Measurements from ENCODE around the gene ZNF444. TPM values are rescaled to one million over a fixed set of nuclear protein-coding genes. Genes with fewer than 3 reads are reported as not detected.

Gene ZNF444
- total and polyA plus RNA-seq, 9 of the 15 experiments (the other 6 are each of a cell fraction or from before 2014, with no cell fraction given), result 0.39 to 40.0 (median 6.9) TPM

GRCh38 chr19:56120002-56120370 lies 21.1 kb upstream of the ZNF444 start:
- ChIA-PET POLR2A (interaction anchor here (1.0 kb wide), 1 partner anchor 9 kb away, joined by 3 read pairs; no protein-coding TSS in a partner anchor), CTCF (ENCODE audit: low intra/inter-chr PET ratio) (no interaction called here)
- peak overlapping the region; percentile 95 for H3K4me3 ChIP-seq
- no TSS peak for BruUV-seq (replicated peaks)
- FAIRE-seq (no peak), ATAC-seq (no peak), DNase-seq (ENCODE audit: extremely low read depth in 1 of 4, low spot score in 3 of 4) (no peak)
- in situ Hi-C loops (cut with MboI), result no loop called here
- H3K9me1 ChIP-seq (ENCODE audit: control insufficient read depth, insufficient read depth, low read length), result peaks cover 6% of the 10 kb centered on the region
- H2AFZ ChIP-seq (ENCODE audit: low read depth, low read length), result no peak overlapping the region
- H3K9me3 ChIP-seq (replicated peaks; ENCODE audit: control insufficient read depth, insufficient read depth, low read depth, low read length), result no peaks in the 10 kb centered on the region
- peak overlapping the region; percentile 99 for H3K27ac ChIP-seq (ENCODE audit: extremely low read depth, low read depth, low read length)
- intact Hi-C loops (cut with micrococcal nuclease), result loop anchor here (2.0 kb wide), 1 partner anchor 21 kb away; the partner anchor contains the start of gene ZNF444
- WGBS (ENCODE audit: insufficient coverage, low coverage, missing lambda C conversion rate), result 2% methylated on average over 8 of the region's 8 CpGs
- peak overlapping the region; percentile 98 to 99 for H3K9ac ChIP-seq (ENCODE audit: insufficient read depth in 1 of 2, low read depth in 2 of 2, low read length in 2 of 2)
- peaks cover 35% of the 10 kb centered on the region for H3K36me3 ChIP-seq (ENCODE audit: control insufficient read depth, insufficient read depth, low read length)
- H4K20me1 ChIP-seq (replicated peaks; ENCODE audit: control insufficient read depth, insufficient read depth, low read length), result peaks cover 25% of the 10 kb centered on the region
- H3K27me3 ChIP-seq (ENCODE audit: control insufficient read depth in 2 of 2, insufficient read depth in 2 of 2, low read length in 2 of 2), result no peaks in the 10 kb centered on the region
- peak overlapping the region; percentile 85 for H3K4me2 ChIP-seq (ENCODE audit: insufficient read depth, low read length)
- peaks cover 19 to 53% of the 10 kb centered on the region in 2 experiments for H3K4me1 ChIP-seq (replicated peaks in 1 of 2; ENCODE audit: control insufficient read depth in 2 of 2, insufficient read depth in 2 of 2, low read length in 2 of 2)
- H3K79me2 ChIP-seq (ENCODE audit: control insufficient read depth, insufficient read depth, low read length), result peaks cover 55% of the 10 kb centered on the region
- TF ChIP-seq ZBTB5 (IDR thresholded peaks at IDR 0.05) (no peak), ZNF224 (CRISPR knock-in tag; IDR thresholded peaks at IDR 0.05) (no peak), ASH1L (IDR thresholded peaks at IDR 0.05; ENCODE audit: borderline replicate concordance, low read depth, partially characterized antibody) (no peak), JUND (IDR thresholded peaks at IDR 0.05; ENCODE audit: borderline replicate concordance, low read depth, low read length) (no peak), JUND (tag; IDR thresholded peaks at IDR 0.05; ENCODE audit: borderline replicate concordance, low read depth, low read length) (no peak), PHTF2 (CRISPR knock-in tag; IDR thresholded peaks at IDR 0.05) (no peak), YBX1 (IDR thresholded peaks at IDR 0.05) (no peak), SMC3 (conservative IDR thresholded peaks at IDR 0.05; ENCODE audit: insufficient read depth, low read depth, low read length) (no peak), EP300 (IDR thresholded peaks at IDR 0.05; ENCODE audit: low read length) (no peak), ZNF609 (CRISPR knock-in tag; IDR thresholded peaks at IDR 0.05; ENCODE audit: borderline replicate concordance) (0 out of 2 replicates have a peak, but pooled peaks have one; percentile 17), CHD1 (IDR thresholded peaks at IDR 0.05; ENCODE audit: low read length) (peak; percentile 36), BRD4 (IDR thresholded peaks at IDR 0.05) (0 out of 2 replicates have a peak, but pooled peaks have one; percentile 18), BMI1 (IDR thresholded peaks at IDR 0.05; ENCODE audit: low read length) (no peak), TAF1 (IDR thresholded peaks at IDR 0.05; ENCODE audit: control insufficient read depth, extremely low read depth, insufficient read depth, low read length, severe bottlenecking) (no peak), KDM5B (IDR thresholded peaks at IDR 0.05; ENCODE audit: insufficient replicate concordance, low read depth, low read length) (no peak), RBFOX2 (IDR thresholded peaks at IDR 0.05; ENCODE audit: low read depth, low read length) (peak; percentile 42), FOXA3 (CRISPR knock-in tag; conservative IDR thresholded peaks at IDR 0.05 in 1 of 2, IDR thresholded peaks at IDR 0.05 in 1 of 2) (0 out of 4 replicates have a peak, but pooled peaks of 1 of the 2 experiments have one; percentile 12)
